H1 (cell line): ENCODE data around the gene FAM107A. TPM values are rescaled to one million over a fixed set of nuclear protein-coding genes. Genes with fewer than 3 reads are reported as not detected.
A peak's percentile ranks its signal among the peaks of the same experiment; 100 is the strongest.

ENCODE experiments used
- CTCF ChIA-PET: fragments of 300-600 bp; sonication (Branson Sonifier 250); formaldehyde crosslinking; loops from one replicate; lab custom pipeline; 2021; ENCODE audit not compliant: partially characterized antibody; lab: Charles Lee
- POLR2A ChIA-PET: fragments of 300-600 bp; sonication (Branson Sonifier 250); formaldehyde crosslinking; loops from one replicate; lab custom pipeline; 2021; ENCODE audit warnings: inconsistent platforms; ENCODE audit not compliant: partially characterized antibody; lab: Charles Lee
- DNase-seq, 2 experiments: peaks; one replicate each; pipeline versions ENCODE4 v3.0.0 to v3.0.0-alpha.2; 2010 to 2022; ENCODE audit warnings: low spot score in 2 of 2, low read depth in 1 of 2, mixed read lengths in 1 of 2
- FAIRE-seq: peaks from 2 replicates; lab custom pipeline; 2011; peaks lifted over from hg19 to GRCh38; lab: Jason Lieb, UNC
- H2AFZ ChIP-seq: 2 replicates; pipeline ENCODE4 v1.8.1; 2012; ENCODE audit warnings: low read length, inconsistent platforms
- H2AK5ac ChIP-seq: 2 replicates; pipeline ENCODE4 v1.6.1; 2013; ENCODE audit warnings: low read depth, low read length
- H2BK120ac ChIP-seq: replicated peaks from 2 replicates; pipeline ENCODE3; 2013; ENCODE audit warnings: low read depth, low read length, inconsistent platforms
- H2BK12ac ChIP-seq: 2 replicates; pipeline ENCODE4 v1.6.1; 2013; ENCODE audit warnings: low read depth, low read length
- H2BK15ac ChIP-seq: 2 replicates; pipeline ENCODE4 v1.6.1; 2013; ENCODE audit warnings: low read length
- H2BK20ac ChIP-seq: 2 replicates; pipeline ENCODE4 v1.6.1; 2013; ENCODE audit warnings: low read length
- H2BK5ac ChIP-seq: 2 replicates; pipeline ENCODE4 v1.6.1; 2013; ENCODE audit warnings: low read depth, low read length
- H3K14ac ChIP-seq: 2 replicates; pipeline ENCODE4 v1.6.1; 2013; ENCODE audit warnings: inconsistent platforms; ENCODE audit not compliant: insufficient read length
- H3K18ac ChIP-seq: 2 replicates; pipeline ENCODE4 v1.6.1; 2013; ENCODE audit warnings: low read length; ENCODE audit errors: extremely low read depth
- H3K23ac ChIP-seq: 2 replicates; pipeline ENCODE4 v1.6.1; 2013; ENCODE audit warnings: inconsistent platforms; ENCODE audit not compliant: insufficient read length
- H3K23me2 ChIP-seq: 2 replicates; pipeline ENCODE4 v1.6.1; 2013; ENCODE audit warnings: low read depth, low read length
- H3K27ac ChIP-seq: 2 replicates; pipeline ENCODE4 v1.6.1; 2011; ENCODE audit warnings: low read depth, low read length, inconsistent platforms
- H3K27me3 ChIP-seq, 4 experiments: replicated peaks in 1 of 4; 1 replicate in 1 of 4; 2 replicates in 3 of 4; pipeline versions ENCODE4 v1.6.1 to v1.8.1; 2011 to 2013; ENCODE audit warnings: low read length in 3 of 4, mild to moderate bottlenecking in 3 of 4, inconsistent platforms in 2 of 4, mixed read lengths in 2 of 4, moderate library complexity in 1 of 4; ENCODE audit not compliant: control insufficient read depth in 3 of 4, insufficient read depth in 3 of 4; ENCODE audit errors: extremely low read depth in 1 of 4
- H3K36me3 ChIP-seq, 4 experiments: 2 replicates each; pipeline versions ENCODE4 v1.6.1 to v1.8.1; 2011 to 2013; ENCODE audit warnings: mild to moderate bottlenecking in 4 of 4, low read length in 3 of 4, moderate library complexity in 2 of 4, control low read depth in 1 of 4, inconsistent platforms in 1 of 4; ENCODE audit not compliant: insufficient read depth in 4 of 4, control insufficient read depth in 2 of 4
- H3K4ac ChIP-seq: replicated peaks from 2 replicates; pipeline ENCODE3; 2013; ENCODE audit warnings: low read length, low read depth, mixed read lengths, inconsistent platforms; ENCODE audit not compliant: insufficient read length
- H3K4me1 ChIP-seq, 4 experiments: replicated peaks in 1 of 4; 1 replicate in 1 of 4; 2 replicates in 3 of 4; pipeline versions ENCODE4 v1.6.1 to v1.8.1; 2011 to 2013; ENCODE audit warnings: low read length in 3 of 4, inconsistent platforms in 2 of 4, mixed read lengths in 1 of 4; ENCODE audit not compliant: insufficient read depth in 4 of 4, control insufficient read depth in 3 of 4
- H3K4me2 ChIP-seq, 2 experiments: 2 replicates each; pipeline versions ENCODE4 v1.6.1 to v1.8.1; 2011 to 2013; ENCODE audit warnings: low read depth in 2 of 2, low read length in 2 of 2, control low read depth in 1 of 2, inconsistent platforms in 1 of 2, mild to moderate bottlenecking in 1 of 2; ENCODE audit not compliant: insufficient read depth in 1 of 2
- H3K4me3 ChIP-seq, 4 experiments: fragments of 200-600, 300-600 bp in 1 of 4; sonication (generic), shearing (Covaris generic), sonication (Bioruptor Twin) in 1 of 4; 2 replicates each; pipeline versions ENCODE4 v1.5.1 to v1.8.1; 2011 to 2016; ENCODE audit warnings: low read length in 4 of 4, low read depth in 3 of 4, control low read depth in 2 of 4, inconsistent platforms in 2 of 4, mild to moderate bottlenecking in 2 of 4, mixed read lengths in 1 of 4, moderate library complexity in 1 of 4; ENCODE audit not compliant: insufficient read depth in 2 of 4; ENCODE audit errors: extremely low read depth in 1 of 4
- H3K56ac ChIP-seq: replicated peaks from 2 replicates; pipeline ENCODE3; 2013; ENCODE audit warnings: low read depth, mild to moderate bottlenecking, mixed read lengths, low read length, inconsistent platforms; ENCODE audit not compliant: insufficient read length
- H3K79me1 ChIP-seq: 2 replicates; pipeline ENCODE4 v1.6.1; 2013; ENCODE audit warnings: low read depth, low read length, control low read depth
- H3K79me2 ChIP-seq, 2 experiments: 2 replicates each; pipeline versions ENCODE4 v1.6.1 to v1.8.1; 2012 to 2013; ENCODE audit warnings: low read length in 2 of 2, mild to moderate bottlenecking in 2 of 2, inconsistent platforms in 1 of 2; ENCODE audit not compliant: insufficient read depth in 2 of 2, control insufficient read depth in 1 of 2
- H3K9ac ChIP-seq, 4 experiments: replicated peaks in 1 of 4; 1 replicate in 1 of 4; 2 replicates in 3 of 4; pipeline versions ENCODE4 v1.6.1 to v1.8.1; 2011 to 2013; ENCODE audit warnings: low read depth in 3 of 4, low read length in 3 of 4, control low read depth in 2 of 4, mild to moderate bottlenecking in 2 of 4, moderate library complexity in 2 of 4, inconsistent platforms in 1 of 4; ENCODE audit errors: extremely low read depth in 1 of 4
- H3K9me3 ChIP-seq, 2 experiments: 2 replicates each; pipeline versions ENCODE4 v1.6.1 to v1.8.1; 2012 to 2013; ENCODE audit warnings: mild to moderate bottlenecking in 2 of 2, moderate library complexity in 2 of 2, control low read depth in 1 of 2, inconsistent platforms in 1 of 2, low read depth in 1 of 2, low read length in 1 of 2, mixed read lengths in 1 of 2; ENCODE audit not compliant: insufficient read depth in 2 of 2
- H4K20me1 ChIP-seq, 2 experiments: replicated peaks in 1 of 2; 2 replicates each; pipeline versions ENCODE3 to v1.8.1; 2011 to 2013; ENCODE audit warnings: inconsistent platforms in 2 of 2, low read length in 2 of 2, mild to moderate bottlenecking in 1 of 2; ENCODE audit not compliant: insufficient read depth in 2 of 2, control insufficient read depth in 1 of 2
- H4K5ac ChIP-seq: 2 replicates; pipeline ENCODE4 v1.6.1; 2013; ENCODE audit warnings: low read length, low read depth, mixed read lengths, inconsistent platforms; ENCODE audit not compliant: insufficient read length
- H4K8ac ChIP-seq: 2 replicates; pipeline ENCODE4 v1.8.0; 2013; ENCODE audit warnings: mild to moderate bottlenecking, moderate library complexity, low read length, inconsistent platforms; ENCODE audit not compliant: insufficient read depth; ENCODE audit errors: extremely low read depth
- H4K91ac ChIP-seq: replicated peaks from 2 replicates; pipeline ENCODE3; 2013; ENCODE audit warnings: low read length, mixed read lengths, inconsistent platforms; ENCODE audit not compliant: insufficient read length
- CBX5 ChIP-seq: fragments of 300-800, 300-1000 bp; sonication (generic); IDR thresholded peaks from 2 replicates; pipeline ENCODE4 v1.7.1; 2016; ENCODE audit warnings: antibody characterized with exemption, low read length, low read depth
- RXRA ChIP-seq: IDR thresholded peaks from 2 replicates; pipeline ENCODE4 v1.6.1; 2011; ENCODE audit warnings: low read depth, mild to moderate bottlenecking, low read length, moderate library complexity; ENCODE audit not compliant: insufficient read depth
- WGBS, 2 experiments: shearing (Covaris generic) in 1 of 2; methylation state at CpG; one replicate each; pipeline versions ENCODE4 v1.1.6 to v1.1.7; 2013 to 2015; ENCODE audit warnings: low lambda C conversion rate in 2 of 2, mixed read lengths in 2 of 2, inconsistent platforms in 1 of 2, low coverage in 1 of 2, missing lambda C conversion rate in 1 of 2; ENCODE audit not compliant: insufficient replicate concordance in 2 of 2, insufficient coverage in 1 of 2, insufficient read length in 1 of 2; ENCODE audit errors: extremely low coverage in 1 of 2, missing lambda C conversion rate in 1 of 2; 5-methylcytosine and 5-hydroxymethylcytosine counted together
- polyA plus RNA-seq, 7 experiments: library from polyadenylated mRNA; depleted of rRNA in 3 of 7; stranded (reverse) in 5 of 7; unstranded in 2 of 7; fragments of >200 nt in 5 of 7; fragments of 200-250 nt in 2 of 7; gene quantifications; 1 replicate in 5 of 7; 2 replicates in 1 of 7; 4 replicates in 1 of 7; pipeline versions ENCODE4 v1.2.1 to v1.2.3, GENCODE V29; 2011 to 2013; ENCODE audit warnings: missing spikeins in 2 of 7, mixed read lengths in 2 of 7
- total RNA-seq: library from RNA; stranded (reverse); fragmentation: NEBNext Ultra II Directional; extraction: Animal tissue kit (Norgen Biotek cat#: 25700); gene quantifications from 2 replicates; pipeline ENCODE4 v1.2.1, GENCODE V29; 2021

The FAM107A gene
- total and polyA plus RNA-seq, 2 of the 8 experiments (the other 6 are each of a cell fraction or from before 2014, with no cell fraction given) = 0.51 to 0.65 TPM

DNA sequence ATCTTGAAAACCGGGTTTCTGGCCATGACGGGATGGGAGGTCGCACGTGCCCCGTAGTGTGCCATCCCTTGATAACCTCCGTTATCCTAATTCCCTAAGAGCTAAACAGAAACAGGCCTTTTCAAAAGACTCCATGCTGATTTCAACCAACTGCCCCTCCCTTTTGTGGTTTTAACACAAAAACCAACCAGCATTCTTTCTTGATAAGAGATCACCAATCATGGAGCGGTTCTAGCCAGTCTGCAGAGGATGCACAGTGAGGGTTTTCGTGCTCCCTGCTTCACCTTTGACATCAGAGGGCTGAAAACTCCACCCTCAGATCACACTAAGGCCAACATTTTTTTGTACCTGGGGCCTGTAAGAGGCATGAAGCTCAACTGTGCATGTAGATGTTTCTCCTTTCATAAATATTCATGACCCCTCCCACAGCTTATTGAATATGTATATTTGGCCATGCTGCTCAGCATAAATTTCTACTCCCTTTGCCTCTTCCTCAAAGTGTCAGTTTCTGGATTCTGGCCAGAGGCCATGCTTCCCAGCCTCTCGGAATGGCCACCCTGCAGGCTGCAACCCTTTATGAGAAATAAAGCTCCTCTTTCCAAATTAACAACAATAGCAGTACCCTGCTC is 48.1 kb upstream of the FAM107A start:
- DNase-seq (no peak), FAIRE-seq (no peak)
- Histone ChIP-seq H3K18ac (no peak overlapping the region), H2BK5ac (no peak overlapping the region), H3K23ac (no peak overlapping the region), H3K27ac (no peak overlapping the region), H3K4me1 (peaks cover 0 to 4% (median 0%) of the 10 kb centered on the region in 4 experiments; a peak in 1 of 7 replicates), H2BK20ac (no peak overlapping the region), H3K23me2 (no peaks in the 10 kb centered on the region), H4K20me1 (no peaks in the 10 kb centered on the region), H3K4me2 (no peak overlapping the region), H3K79me1 (no peaks in the 10 kb centered on the region), H4K5ac (no peak overlapping the region), H3K79me2 (no peaks in the 10 kb centered on the region), H3K56ac (no peak overlapping the region), H3K27me3 (no peaks in the 10 kb centered on the region), H3K9ac (no peak overlapping the region), H2BK120ac (no peak overlapping the region), H2AFZ (no peak overlapping the region), H3K9me3 (no peaks in the 10 kb centered on the region), H2BK12ac (no peak overlapping the region), H3K4me3 (no peak overlapping the region), H4K91ac (no peak overlapping the region), H3K36me3 (no peaks in the 10 kb centered on the region), H4K8ac (no peak overlapping the region), H2BK15ac (no peak overlapping the region), H3K14ac (no peak overlapping the region), H3K4ac (no peak overlapping the region), H2AK5ac (no peak overlapping the region)
- TF ChIP-seq CBX5 (no peak), RXRA (0 out of 2 replicates have a peak, but pooled peaks have one; percentile 47)
- ChIA-PET POLR2A (interaction anchor here (1.1 to 1.6 kb wide), 2 partner anchors 56 to 90 kb away, joined by 3 to 4 read pairs; no protein-coding TSS in a partner anchor), CTCF (interaction anchor here (1.3 to 25.1 kb wide), 6 partner anchors 10 to 92 kb away, joined by 3 to 994 read pairs (median 6); partner anchors contain the start of gene FAM107A)
- WGBS, 2 experiments = 94% methylated on average over 9 of the region's 9 CpGs; no CpG with 5 or more reads in 1 of the 2 experiments
